KOPT-K1 (cell line): ENCODE measurements around the gene THPO.

Experiments
- H3K27ac ChIP-seq: fragments of 200-600 bp; sonication (generic); 2 replicates; pipeline ENCODE4 v1.5.1; 2016; ENCODE audit warnings: antibody characterized with exemption, mild to moderate bottlenecking, low read depth, low read length; ENCODE audit not compliant: poor library complexity, severe bottlenecking
- H3K36me3 ChIP-seq: fragments of 200-600 bp; sonication (generic); 2 replicates; pipeline ENCODE4 v1.5.1; 2017; ENCODE audit warnings: antibody characterized with exemption, mild to moderate bottlenecking, low read length, moderate library complexity; ENCODE audit not compliant: insufficient read depth
- H3K9me3 ChIP-seq: fragments of 200-600 bp; sonication (generic); 2 replicates; pipeline ENCODE4 v1.5.1; 2017; ENCODE audit warnings: antibody characterized with exemption, low read length, mild to moderate bottlenecking; ENCODE audit not compliant: insufficient read depth, poor library complexity, severe bottlenecking

THPO gene

GRCh38 chr3:184360929-184361531, 17.0 kb downstream of the THPO start:
- Histone ChIP-seq H3K36me3 (peaks cover 13% of the 10 kb centered on the region), H3K27ac (no peak overlapping the region), H3K9me3 (no peaks in the 10 kb centered on the region)

- Histone ChIP-seq H3K9me3 (no peaks in the 10 kb centered on the region), H3K27ac (no peak overlapping the region), H3K36me3 (peaks cover 8% of the 10 kb centered on the region)
Observed at GRCh38 chr3:184360070-184360928, 17.7 kb downstream of the THPO start.

GRCh38 chr3:184359610-184360009, 18.4 kb downstream of the THPO start:
- Histone ChIP-seq H3K27ac (no peak overlapping the region), H3K36me3 (peaks cover 2% of the 10 kb centered on the region), H3K9me3 (no peaks in the 10 kb centered on the region)

GRCh38 chr3:184358921-184359350, 19.1 kb downstream of the THPO start:
- Histone ChIP-seq H3K27ac (no peak overlapping the region), H3K9me3 (no peaks in the 10 kb centered on the region), H3K36me3 (no peaks in the 10 kb centered on the region; the same call in 1 of the 2 replicates)

GRCh38 chr3:184358124-184358767, 19.8 kb downstream of the THPO start:
- H3K27ac ChIP-seq: no peak overlapping the region
- no peaks in the 10 kb centered on the region for H3K9me3 ChIP-seq
- H3K36me3 ChIP-seq: no peaks in the 10 kb centered on the region; the same call in 1 of the 2 replicates

- Histone ChIP-seq H3K36me3 (no peaks in the 10 kb centered on the region; the same call in 1 of the 2 replicates), H3K9me3 (no peaks in the 10 kb centered on the region), H3K27ac (no peak overlapping the region)
Observed at GRCh38 chr3:184357248-184358123, 20.5 kb downstream of the THPO start.

- Histone ChIP-seq H3K36me3 (no peaks in the 10 kb centered on the region; the same call in 1 of the 2 replicates), H3K9me3 (no peaks in the 10 kb centered on the region), H3K27ac (no peak overlapping the region)
Observed at GRCh38 chr3:184355261-184356040, 22.6 kb downstream of the THPO start.

GRCh38 chr3:184354754-184355153, 23.3 kb downstream of the THPO start:
- Histone ChIP-seq H3K27ac (no peak overlapping the region), H3K36me3 (no peaks in the 10 kb centered on the region; the same call in 1 of the 2 replicates), H3K9me3 (no peaks in the 10 kb centered on the region)

- no peaks in the 10 kb centered on the region; the same call in 1 of the 2 replicates for H3K36me3 ChIP-seq
Observed at GRCh38 chr3:184354121-184354728, 23.8 kb downstream of the THPO start.

GRCh38 chr3:184353546-184353941, 24.5 kb downstream of the THPO start:
- H3K27ac ChIP-seq: no peak overlapping the region

More at GRCh38 chr3:184354121-184354728, 23.8 kb downstream of the THPO start:
- no peaks in the 10 kb centered on the region for H3K9me3 ChIP-seq
- H3K27ac ChIP-seq: no peak overlapping the region

GRCh38 chr3:184352897-184353545, 25.0 kb downstream of the THPO start:
- Histone ChIP-seq H3K36me3 (no peaks in the 10 kb centered on the region; the same call in 1 of the 2 replicates), H3K9me3 (no peaks in the 10 kb centered on the region), H3K27ac (no peak overlapping the region)

More at GRCh38 chr3:184353546-184353941, 24.5 kb downstream of the THPO start:
- no peaks in the 10 kb centered on the region for H3K9me3 ChIP-seq
- H3K36me3 ChIP-seq: no peaks in the 10 kb centered on the region; the same call in 1 of the 2 replicates

- Histone ChIP-seq H3K9me3 (no peaks in the 10 kb centered on the region), H3K36me3 (no peaks in the 10 kb centered on the region; the same call in 1 of the 2 replicates), H3K27ac (no peak overlapping the region)
Observed at GRCh38 chr3:184352149-184352785, 25.7 kb downstream of the THPO start.
